Fibroblast of skin of left quadriceps (primary cell): ENCODE data around the gene TMEM240.
"Not testable (repeated sequence)": the region's sequence is repeated elsewhere in the genome, so short reads cannot be mapped to it uniquely, and the experiment has no call there.

Experiments used
- DNase-seq, 2 experiments: peaks; one replicate each; pipeline ENCODE4 v3.0.0-alpha.2; 2013; ENCODE audit warnings: low read depth in 2 of 2

The TMEM240 gene

DNA sequence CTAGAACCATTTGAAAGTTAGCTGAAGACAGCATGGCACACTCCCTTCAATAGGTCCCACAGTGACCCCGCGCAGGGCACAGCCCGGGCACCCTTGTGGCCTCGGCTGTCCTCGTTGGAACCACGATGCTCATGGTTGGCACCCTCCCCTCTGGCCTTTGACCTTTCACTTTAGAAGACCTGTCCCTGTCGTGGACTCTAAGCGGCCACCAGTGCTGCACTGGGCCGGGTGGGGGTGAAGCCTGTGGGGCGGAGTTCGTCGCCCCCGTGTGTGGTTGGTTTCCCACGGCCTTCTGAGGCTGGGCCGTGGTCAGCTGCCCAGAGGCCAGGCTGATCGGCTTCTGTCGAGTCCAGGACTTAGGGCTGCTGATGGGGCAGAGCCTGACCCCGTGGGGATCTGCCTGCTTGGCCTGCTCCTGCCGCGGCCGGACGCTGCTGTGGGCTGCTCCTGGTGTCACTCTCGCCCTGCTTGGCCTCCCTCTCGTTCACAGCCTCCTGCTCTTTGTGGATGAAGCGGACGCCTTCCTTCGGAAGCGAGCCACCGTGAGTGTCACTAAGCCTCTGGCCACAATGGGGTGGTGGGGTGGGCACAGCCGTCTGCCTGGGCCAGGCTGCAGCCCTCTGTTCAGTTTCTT lies 15.6 kb downstream of the TMEM240 start:
- not testable (repeated sequence) for DNase-seq

DNA sequence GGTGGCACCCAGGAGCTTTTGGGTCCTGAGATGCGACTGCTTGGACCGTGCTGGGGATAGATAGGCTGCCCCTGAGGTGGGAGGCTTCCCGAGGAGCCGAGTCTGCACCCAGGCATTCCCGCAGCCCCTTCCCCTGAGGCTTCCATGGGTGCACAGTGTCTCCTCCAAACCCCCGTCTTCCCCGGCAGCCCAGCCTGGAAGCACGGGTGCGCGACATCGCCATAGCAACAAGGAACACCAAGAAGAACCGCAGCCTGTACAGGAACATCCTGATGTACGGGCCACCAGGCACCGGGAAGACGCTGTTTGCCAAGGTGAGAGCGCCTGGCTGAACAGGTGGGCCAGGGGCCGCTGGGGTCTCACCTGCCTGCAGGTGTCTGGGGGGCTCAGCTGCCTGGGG lies 16.8 kb downstream of the TMEM240 start:
- DNase-seq = not testable (repeated sequence)

DNA sequence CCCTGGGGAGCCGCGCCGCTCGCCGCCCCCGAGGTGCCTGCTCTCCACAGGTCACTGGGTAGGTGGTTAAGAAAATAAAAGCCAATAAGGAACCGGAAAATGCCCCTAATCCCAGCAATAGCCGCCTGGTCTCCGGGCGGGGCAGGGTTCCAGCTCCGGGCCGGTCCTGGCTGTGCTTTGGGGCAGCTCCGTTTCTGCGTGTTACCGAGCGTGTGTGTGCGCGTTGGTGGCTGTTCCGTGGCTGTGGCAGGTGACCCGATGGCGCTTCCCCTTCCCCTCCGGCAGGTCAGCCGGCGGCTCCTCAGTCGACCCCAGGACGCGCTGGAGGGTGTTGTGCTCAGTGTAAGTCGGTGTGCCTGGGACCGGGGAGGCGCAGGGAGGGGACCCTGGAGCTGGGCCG lies 17.2 kb downstream of the TMEM240 start:
- DNase-seq = not testable (repeated sequence)

DNA sequence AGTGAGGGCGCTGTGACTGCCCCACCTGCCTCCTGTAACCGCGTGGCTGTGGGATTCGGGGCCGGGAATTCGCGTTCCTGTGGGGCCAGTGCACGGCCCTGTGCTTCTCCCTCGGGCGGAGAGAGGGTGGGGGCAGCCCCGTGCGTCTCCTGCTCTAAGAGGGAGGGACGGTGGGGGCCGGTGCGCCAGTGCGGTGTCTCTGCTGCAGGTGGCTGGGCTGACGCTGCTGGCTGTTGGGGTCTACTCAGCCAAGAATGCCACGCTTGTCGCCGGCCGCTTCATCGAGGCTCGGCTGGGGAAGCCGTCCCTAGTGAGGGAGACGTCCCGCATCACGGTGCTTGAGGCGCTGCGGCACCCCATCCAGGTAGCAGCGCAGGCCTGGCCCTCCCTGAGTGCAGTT lies 17.9 kb downstream of the TMEM240 start:
- not testable (repeated sequence) for DNase-seq

DNA sequence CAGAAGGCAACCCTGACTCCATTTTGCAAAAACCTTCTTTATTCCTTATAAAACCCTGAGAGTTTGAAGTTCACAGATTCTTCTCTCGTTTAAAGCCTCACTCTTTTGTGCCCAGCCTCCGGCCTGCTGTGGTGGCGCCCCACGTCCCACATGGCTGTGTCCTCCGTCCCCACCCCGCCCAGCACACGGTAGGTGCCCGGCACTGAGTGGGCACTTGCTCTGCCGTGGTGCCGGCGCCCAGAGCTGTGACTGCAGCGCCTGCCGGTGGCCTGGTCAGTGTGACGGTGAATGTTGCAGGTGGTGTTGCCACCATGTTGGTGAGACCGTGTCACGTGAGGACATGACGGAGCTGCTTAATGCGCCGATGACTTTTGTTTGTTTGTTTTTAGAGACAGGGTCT lies 19.1 kb downstream of the TMEM240 start:
- no peak for DNase-seq

DNA sequence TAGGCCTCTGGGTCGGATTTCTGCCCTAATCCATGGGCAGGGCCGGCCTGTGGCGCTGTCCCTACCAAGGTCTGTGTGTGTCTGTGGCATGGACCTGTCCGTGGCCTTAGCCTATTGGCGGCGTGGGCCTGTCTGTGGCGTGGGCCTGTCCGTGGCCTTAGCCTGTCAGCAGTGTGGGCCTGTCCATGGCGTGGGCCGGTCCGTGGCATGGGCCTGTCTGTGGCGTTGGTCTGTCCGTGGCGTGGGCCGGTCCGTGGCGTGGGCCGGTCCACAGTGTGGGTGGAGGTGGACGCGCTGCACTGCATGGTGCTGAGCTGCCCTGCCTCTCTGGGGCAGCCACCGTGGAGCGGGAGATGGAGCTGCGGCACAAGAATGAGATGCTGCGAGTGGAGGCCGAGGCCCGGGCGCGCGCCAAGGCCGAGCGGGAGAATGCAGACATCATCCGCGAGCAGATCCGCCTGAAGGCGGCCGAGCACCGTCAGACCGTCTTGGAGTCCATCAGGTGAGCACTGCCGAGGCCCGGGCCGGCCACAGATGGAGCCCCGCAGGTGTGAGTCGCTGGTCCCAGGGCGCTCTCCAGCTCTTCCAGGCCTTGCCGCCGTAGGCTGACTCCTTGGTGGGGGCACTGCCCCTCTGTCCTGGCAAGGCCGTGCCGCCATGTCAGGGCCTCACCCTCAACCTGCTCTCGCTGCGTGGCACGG lies 20.5 kb downstream of the TMEM240 start:
- DNase-seq = not testable (repeated sequence)

DNA sequence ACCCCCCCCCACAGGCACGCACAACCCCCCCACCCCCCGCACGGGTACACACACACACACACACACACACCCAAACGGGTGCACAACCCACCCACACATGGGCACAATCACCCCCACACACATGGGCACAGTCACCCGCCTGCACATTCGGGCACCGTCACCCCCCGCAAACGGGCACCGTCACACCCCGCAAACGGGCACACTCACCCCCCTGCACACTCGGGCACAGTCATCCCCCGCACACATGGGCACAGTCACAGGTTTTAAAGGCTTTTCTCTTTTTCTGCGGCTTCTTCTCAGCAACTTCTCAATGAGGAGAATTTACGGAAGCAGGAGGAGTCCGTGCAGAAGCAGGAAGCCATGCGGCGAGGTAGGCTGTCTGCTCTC lies 21.8 kb downstream of the TMEM240 start:
- not testable (repeated sequence) for DNase-seq

DNA sequence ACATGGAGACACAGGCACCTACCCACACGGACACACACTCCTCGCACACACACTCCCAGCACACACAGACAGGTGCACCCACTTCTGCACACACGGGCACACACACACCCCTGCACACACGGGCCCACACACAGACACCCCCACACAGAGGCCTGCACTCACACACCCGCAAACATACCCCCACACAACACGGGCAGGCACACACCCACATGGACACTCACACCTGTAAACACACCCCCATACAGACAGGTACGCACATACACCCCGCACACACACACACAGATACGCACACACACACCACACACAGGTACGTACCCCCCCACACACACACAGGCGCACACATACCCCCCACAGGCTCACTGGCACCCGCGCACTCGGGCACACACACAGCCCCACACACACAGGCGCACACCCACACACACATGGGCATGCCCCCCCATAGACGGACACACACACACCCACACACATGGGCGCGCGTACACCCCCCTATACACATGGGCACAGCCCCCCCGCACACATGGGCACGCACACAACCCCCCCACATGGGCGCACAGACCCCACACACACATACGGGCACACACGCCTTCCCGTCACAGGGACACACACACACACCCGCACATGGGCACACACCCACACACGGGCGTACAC lies 22.3 kb downstream of the TMEM240 start:
- DNase-seq = no peak

DNA sequence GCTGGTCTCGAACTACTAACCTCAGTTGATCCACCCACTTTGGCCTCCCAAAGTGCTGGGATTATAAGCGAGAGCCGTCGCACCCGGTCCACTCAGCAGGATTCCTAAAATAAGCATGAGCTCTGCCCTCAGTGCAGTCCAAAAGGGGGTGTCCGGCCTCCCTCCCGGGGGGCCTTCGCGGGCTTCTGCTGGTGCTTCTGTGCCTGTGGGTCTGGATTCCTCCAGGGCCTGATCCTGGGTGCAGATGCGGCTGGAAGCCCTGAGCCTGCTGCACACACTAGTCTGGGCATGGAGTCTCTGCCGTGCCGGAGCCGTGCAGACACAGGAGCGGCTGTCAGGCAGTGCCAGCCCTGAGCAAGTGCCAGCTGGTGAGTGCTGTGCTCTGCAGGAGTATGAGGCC lies 23.5 kb downstream of the TMEM240 start:
- not testable (repeated sequence) for DNase-seq

DNA sequence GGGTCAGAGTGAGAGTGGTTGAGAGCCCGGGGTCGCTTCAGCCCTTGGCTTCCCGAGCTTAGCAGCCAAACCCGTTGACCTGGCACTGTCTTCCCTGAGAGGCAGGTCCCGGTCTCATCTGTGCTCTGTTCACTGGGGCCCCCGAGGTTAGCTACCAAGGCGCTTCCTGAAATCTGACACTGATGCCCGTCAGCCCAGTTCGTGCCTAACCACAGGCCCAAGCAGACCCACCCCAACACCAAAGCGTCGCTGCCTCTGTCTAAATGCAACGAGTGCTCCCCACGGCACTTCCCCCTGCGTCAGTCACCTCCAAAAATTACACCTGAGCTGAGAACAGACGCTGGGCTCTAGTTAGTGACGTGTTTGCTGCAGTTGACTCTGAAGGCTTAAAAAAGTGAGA lies 26.0 kb downstream of the TMEM240 start:
- not testable (repeated sequence) for DNase-seq

DNA sequence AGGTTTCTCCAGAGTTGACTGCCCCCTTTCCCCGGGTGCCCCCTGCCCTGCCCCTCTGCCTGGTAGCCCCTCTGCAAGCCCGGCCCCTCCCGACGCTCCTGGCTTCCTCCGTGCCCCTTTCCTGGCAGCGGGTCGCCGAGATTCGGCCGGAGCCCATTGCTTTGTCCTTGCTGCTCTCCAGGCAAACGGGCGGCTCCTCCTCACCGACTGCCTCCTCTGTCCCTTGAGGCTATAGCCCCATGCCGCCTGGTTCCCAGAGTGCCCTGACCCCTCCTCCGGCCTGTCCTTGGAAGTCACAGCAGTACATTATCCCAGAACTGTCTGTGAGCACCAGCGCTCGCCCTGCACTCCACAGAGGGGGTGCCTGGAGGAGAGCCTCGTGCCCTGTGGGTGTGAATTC lies 26.7 kb downstream of the TMEM240 start:
- not testable (repeated sequence) for DNase-seq

DNA sequence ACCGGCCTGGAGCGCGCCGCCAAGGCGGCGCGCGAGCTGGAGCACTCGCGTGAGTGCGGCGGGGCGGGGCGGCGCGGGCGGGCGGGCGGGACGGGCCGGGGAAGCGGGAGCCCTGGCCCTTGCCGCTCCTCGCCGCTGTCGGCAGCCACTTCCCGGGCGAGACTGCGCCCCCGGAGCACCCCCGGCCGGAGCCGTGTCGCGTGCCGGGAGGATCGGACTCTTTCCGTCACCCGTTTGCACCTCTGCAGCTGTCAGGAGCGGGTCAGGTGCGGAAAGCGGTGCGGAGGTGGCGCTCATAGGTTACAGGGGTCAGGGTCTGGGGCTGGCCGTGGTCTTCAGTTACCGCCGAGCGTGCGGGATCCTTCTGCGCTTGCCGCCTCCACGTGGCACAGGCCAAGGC lies 28.0 kb downstream of the TMEM240 start:
- DNase-seq = not testable (repeated sequence)

DNA sequence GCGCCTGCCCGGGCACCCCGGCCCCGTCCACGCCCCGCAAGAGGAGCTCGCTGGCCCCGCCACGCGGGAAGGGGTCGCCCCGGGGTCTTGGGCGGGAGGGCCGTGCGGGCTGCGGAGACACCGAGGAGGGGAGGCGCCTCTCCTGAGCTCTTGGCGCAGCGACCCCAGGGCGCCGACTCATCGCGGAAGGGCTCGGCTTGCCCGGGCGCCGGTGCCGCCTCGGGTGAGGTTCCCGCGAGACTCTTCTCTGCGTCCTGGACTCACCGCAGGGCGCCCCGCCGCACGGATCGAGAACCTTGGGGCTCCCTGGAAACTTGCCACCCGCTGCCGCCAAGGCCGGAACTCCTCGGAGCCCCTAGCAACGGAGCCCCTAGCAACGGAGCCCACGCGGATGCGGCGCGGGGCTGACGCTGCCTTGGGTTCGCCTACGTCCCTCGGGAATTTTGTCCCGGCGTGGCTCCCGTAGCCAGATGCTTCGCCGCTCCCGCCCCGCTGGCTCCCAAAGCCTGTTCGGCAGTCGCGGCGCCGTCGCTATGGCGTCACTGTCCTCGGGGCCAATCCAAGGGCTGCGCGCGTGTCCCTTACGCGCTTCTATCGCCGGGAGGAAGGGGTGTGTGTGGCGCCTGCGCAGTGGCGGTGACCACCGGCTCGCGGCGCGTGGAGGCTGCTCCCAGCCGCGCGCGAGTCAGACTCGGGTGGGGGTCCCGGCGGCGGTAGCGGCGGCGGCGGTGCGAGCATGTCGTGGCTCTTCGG lies 28.7 kb downstream of the TMEM240 start, which contains the start of gene ATAD3A:
ATAD3A (plus strand) TSS at position 630 of the 753 bp plus-strand sequence; CDS start at position 737, 107 bp downstream.
- DNase-seq = peak; percentile 93 to 94

DNA sequence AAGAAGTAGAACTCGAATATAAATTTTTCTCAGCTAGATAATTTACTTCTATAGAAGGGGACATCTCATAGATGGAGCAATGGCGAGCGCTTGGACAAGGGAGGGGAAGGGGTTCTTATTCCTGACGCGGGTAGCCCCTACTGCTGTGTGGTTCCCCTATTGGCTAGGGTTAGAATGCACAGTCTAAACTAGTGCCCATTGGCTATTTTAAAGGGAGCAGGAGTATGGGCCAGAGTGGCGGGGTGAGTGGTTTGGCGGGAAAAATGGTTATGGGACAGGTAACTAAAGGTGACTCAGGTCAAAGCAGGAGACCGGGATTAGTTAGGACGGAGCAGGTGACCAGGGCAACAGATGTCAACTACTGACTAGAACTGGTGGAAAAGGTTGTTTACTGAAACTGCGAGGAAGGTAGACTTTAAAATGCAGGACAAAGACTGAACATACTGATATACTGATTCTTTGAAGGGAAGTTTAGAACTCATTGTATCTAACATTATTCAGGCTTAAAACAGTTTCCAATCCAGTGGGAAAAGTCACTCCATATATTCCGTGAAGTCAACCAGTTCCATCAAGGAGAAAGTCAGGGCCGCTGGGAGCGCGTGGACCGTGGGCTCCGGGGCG lies 29.4 kb downstream of the TMEM240 start:
- DNase-seq = no peak

DNA sequence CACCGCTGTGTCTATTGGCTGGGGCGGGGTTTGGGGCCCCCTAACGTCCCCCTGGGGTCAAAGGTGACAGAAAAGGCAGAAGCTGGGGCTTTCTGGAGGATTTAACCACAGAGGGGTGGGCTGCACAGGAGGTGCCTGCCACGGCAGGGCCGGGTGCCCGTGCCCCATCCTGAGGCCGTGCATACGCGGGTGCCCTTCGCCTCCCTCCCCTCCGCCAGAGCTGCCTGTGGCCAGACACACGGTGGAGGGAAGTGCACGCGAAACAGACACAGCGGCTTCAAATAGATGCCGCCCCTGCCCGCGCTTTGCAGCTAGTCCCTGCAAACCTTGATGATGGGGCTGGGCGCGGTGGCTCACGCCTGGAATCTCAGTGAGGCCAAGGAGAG lies 31.0 kb downstream of the TMEM240 start:
- DNase-seq = not testable (repeated sequence)

DNA sequence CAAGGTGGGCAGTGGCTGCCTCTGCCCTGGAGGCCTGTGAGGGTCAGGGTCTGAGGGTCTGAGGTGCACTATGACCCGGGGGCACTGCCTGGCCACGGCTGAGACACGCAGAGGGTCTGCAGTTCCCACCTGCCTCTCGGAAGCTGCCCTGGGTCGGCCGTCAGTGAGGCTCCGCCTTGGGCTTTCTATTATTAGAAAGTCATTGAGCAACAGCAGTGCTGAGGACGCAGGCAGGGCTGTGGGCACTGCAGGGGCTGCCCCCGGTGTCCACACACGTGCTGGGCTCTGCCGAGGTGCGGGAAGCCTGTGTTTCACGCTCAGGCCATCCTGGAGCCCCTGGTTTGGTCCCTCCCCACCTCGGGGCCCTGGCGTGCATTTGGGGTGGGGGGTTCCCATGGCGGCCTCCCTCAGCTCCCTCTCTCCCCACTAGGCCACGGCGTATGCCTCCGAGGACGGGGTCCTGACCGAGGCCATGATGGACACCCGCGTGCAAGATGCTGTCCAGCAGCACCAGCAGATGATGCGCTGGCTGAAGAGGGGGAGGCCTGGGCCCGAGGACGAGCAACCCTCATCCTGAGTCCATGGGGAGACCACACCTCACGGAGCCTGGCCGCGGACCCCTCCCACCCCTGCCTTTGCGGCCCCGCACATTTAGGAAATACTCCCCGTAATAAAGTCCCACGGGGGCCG lies 31.5 kb downstream of the TMEM240 start:
- not testable (repeated sequence) for DNase-seq

DNA sequence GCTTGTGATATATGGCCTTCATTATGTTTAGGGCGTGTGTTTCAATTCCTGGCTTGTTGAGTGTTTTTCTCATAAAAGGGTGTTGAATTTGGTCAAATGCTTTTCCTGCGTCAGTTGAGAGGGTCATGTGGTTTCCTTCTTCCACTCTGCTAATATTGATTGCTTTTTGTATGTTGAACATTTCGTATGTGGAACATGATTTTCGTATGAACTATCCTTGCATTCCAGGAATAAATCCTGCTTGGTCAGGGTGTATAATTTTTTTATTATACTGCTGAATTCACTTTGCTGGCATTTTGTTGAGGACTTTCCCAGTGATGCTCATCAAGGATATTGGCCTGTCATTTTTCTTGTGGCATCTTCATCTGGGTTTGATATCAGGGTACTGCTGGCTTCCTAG lies 33.1 kb downstream of the TMEM240 start:
- no peak for DNase-seq

DNA sequence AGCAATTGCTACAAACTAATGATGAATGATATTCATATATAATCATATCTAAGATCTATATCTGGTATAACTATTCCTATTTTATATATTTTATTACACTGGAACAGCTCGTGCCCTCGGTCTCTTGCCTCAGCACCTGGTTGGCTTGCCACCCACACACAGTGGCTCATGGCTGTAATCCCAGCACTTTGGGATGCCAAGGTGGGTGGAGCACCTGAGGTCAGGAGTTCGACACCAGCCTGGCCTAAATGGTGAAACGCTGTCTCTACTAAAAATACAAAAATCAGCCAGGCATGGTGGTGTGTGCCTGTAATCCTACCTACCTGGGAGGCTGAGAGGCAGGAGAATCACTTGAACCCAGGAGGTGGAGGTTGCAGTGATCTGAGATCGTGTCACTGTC lies 34.6 kb downstream of the TMEM240 start:
- not testable (repeated sequence) for DNase-seq

DNA sequence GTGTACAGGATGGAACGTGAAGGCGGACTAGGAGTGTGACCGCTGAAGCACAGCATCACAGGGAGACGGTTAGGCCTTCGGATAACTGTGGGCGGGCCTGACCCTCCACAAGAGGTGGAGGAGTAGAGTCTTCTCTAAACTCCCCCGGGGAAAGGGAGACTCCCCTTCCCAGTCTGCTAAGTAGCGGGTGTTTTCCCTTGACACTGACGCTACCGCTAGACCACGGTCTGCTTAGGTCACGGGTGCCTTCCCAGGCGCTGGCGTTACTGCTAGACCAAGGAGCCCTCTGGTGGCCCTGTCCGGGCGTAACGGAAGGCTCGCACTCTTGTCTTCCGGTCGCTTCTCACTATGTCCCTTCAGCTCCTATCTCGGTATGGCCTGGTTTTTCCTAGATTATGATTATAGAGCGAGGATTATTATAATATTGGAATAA lies 35.0 kb downstream of the TMEM240 start:
- DNase-seq = not testable (repeated sequence)

DNA sequence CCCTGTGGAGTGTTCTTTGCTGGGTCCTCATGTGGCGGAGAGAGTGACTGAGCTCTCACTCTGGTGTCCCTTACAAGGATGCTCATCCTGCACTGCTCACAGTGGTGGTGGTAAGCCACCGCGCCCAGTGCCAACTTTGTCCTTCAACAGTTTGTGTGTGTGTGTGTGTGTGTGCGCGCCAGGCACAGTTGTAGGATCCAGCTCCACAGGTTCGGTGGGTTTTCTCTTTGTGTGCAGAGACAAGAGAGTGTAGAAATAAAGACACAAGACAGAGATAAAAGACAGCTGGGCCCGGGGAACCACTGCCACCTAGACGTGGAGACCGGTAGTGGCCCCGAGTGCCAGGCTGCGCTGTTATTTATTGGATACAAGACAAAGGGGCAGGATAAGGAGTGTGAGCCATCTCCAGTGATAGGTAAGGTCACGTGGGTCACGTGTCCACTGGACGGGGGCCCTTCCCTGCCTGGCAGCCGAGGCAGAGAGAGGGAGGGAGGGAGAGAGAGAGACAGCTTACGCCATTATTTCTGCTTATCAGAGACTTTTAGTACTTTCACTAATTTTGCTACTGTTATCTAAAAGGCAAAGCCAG lies 35.6 kb downstream of the TMEM240 start:
- DNase-seq = peak; percentile 10 to 18
